GM21529 (cell line): ENCODE data around the gene BTBD6.

Experiments
- ATAC-seq: cut with Tn5 transposase; IDR thresholded peaks from one replicate; pipeline ENCODE4 v1.9.1; 2021; ENCODE audit not compliant: unreplicated experiment

The BTBD6 gene

GRCh38 chr14:105229099-105229655, 19.2 kb upstream of the BTBD6 start:
- no peak for ATAC-seq

- no peak for ATAC-seq
These were observed 7.3 kb upstream of the BTBD6 start for GRCh38 chr14:105240811-105241576.

GRCh38 chr14:105241641-105242040, 6.7 kb upstream of the BTBD6 start:
- ATAC-seq: no peak

DNA sequence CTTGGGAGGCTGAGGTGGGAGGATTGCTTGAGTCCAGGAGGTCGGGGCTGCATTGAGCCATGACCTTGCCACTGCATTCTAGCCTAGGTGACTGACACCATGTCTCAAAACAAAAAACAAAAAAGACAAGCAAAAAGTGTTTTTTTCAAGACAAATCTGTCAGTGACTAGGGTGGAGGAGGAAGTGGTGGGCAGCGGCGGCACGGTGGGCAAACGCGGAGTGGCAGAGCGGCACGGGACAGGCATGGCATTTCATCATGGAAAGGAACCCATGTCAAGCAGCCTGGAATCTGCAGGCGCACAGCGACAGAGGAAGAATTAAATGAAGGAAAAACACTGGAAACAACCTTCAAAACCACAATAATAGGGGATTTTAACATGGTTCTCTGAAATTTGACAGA, 4.0 kb upstream of the BTBD6 start:
- no peak for ATAC-seq

- no peak for ATAC-seq
These were observed 1.3 kb upstream of the BTBD6 start for GRCh38 chr14:105247026-105247425.

- ATAC-seq: peak; percentile 24
These were observed 492 bp upstream of the BTBD6 start for GRCh38 chr14:105247715-105248367.

- no peak for ATAC-seq
These were observed 1.1 kb downstream of the BTBD6 start for GRCh38 chr14:105249182-105250007.

DNA sequence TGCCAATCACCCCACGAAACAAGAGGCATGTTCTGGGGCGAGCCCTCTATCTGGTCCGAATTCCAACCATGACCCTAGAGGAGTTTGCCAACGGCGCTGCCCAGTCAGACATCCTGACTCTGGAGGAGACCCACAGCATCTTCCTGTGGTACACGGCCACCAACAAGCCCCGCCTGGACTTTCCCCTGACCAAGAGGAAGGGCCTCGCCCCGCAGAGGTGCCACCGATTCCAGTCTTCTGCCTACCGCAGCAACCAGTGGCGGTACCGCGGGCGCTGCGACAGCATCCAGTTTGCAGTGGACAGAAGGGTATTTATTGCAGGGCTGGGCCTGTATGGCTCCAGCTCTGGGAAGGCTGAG, 1.7 kb downstream of the BTBD6 start:
- no peak for ATAC-seq

GRCh38 chr14:105250986-105251385, 2.7 kb downstream of the BTBD6 start:
- no peak for ATAC-seq

- no peak for ATAC-seq
These were observed 3.6 kb downstream of the BTBD6 start for GRCh38 chr14:105251920-105252319.

DNA sequence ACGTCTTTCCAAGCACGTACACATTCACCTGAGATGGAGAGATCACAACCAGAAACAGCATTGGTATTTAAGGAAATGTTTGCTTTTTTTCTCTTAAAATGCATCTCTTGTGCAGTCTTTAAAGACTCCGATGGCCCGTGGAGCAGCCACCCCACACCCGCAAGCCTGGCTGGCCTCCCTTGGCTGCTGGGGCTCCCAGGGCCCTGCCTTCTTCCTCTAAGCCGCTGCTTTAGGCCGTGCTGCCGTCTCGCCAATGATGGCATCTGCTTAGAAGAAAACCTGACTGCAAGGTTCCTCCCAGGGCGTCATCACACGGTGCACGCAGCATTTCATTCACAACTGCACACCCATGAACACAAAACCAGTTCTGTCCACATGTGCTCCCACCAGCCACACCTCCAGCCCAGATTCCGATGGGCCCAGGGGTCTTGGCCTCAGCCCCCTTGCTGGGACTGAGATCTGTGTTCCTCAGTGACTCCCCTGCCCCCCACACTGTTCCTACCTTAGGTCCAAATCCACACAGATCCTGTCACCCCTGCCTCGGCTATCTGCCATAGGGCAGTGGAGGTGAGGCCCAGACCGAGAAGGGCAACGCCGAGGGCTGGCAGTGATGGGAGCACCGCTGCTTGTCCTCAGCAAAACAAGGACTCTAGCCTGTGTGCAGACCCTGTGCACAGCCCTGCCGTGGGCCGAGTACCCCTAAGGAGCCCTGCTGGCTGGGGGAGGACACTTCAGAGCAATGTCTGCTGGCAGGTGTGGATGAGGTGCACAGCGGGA, 4.4 kb downstream of the BTBD6 start:
- ATAC-seq: no peak

- no peak for ATAC-seq
These were observed 5.0 kb downstream of the BTBD6 start for GRCh38 chr14:105253329-105253682.

GRCh38 chr14:105255021-105255507, 6.7 kb downstream of the BTBD6 start:
- ATAC-seq: no peak

GRCh38 chr14:105256292-105256960, 8.1 kb downstream of the BTBD6 start:
- no peak for ATAC-seq

GRCh38 chr14:105257464-105257863, 9.1 kb downstream of the BTBD6 start:
- no peak for ATAC-seq

GRCh38 chr14:105258846-105259245, 10.5 kb downstream of the BTBD6 start:
- ATAC-seq: no peak

- no peak for ATAC-seq
These were observed 12.6 kb downstream of the BTBD6 start for GRCh38 chr14:105260959-105261358.

DNA sequence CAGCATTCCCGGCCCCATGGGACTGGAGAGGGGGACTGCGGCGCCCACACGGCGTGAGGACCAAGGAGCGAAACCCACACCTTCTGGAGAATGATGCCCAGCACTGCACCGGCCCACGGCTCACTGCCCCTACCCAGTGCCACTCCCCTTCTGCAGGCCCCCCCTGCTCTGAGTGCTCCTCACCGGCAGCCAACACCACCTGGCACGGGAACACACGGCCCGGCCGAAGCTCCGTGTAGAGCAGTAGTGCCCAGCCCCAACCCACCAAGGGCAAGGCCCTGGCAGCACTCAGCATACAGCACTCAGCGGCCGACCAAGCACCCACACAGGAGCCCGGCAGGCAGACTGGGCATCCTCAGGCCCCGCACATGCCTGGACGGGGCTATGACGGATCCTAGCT, 13.4 kb downstream of the BTBD6 start:
- ATAC-seq: no peak

GRCh38 chr14:105267820-105268548, 19.7 kb downstream of the BTBD6 start:
- ATAC-seq: no peak
